ENCODE measurements around the gene ICE2.
A peak's percentile ranks its signal among the peaks of the same experiment; 100 is the strongest.
"Not testable (repeated sequence)": the region's sequence is repeated elsewhere in the genome, so short reads cannot be mapped to it uniquely, and the experiment has no call there.

ICE2 gene

DNA sequence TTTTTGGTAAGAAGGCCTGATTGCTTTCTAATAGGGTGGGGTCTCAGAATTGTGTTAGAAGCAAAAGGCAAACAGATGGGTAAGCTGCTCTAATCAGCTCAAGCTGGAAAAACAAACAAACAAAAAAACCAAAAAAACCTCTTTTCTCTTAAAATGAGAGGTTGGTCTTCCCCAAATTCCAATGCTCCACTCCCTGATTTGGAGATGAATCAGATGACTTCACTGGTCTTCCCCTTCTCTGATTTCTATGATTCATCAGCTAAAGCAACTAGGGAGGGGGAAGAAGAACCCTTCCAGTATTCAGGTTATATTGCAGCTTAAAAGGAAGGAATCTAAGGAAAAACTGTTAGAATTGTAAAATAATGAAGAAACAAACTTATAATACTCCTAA is 71.5 kb downstream of the ICE2 start:
- no peak for DNase-seq

DNA sequence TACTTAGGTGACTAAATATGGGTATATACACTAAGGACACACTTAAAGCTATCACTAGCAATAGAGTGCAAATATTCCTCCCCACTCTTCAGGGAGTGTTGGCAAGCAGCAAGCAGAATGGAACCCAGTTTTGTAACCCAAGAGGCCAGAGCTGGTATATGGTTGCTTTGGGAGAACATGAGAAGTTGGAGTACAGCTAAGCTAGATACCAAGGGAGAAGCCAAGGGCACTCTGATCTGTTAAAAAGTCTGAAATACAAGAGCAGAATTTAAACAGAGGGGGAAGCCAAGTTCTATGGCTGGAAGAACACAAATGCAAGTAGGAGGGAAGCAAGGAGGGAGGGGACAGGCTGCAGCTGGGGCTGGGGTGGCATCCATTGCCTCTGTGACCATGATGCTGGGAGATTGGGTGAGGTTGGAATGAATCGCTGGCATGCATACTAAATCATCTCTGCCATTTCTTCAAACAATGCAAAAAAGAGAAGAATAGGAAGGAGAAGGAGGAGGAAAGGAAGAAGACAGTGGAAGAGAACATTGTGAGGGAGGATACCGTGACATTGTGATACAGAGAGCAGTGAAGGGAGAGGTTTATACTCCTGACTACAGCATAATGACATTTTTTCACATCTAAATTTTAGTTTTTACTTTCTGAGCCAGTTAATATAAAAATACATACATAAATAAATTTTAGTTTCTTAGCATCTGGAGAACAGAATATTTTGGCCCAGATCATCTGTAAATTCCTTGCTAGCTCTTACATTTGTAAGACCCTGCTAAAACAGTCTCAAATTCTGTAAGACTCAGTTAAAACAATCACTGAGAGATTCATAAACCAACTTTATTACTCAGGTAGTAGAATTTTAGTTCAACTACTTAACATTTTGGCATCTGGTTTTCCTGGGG is 72.2 kb downstream of the ICE2 start:
- no peak for DNase-seq

DNA sequence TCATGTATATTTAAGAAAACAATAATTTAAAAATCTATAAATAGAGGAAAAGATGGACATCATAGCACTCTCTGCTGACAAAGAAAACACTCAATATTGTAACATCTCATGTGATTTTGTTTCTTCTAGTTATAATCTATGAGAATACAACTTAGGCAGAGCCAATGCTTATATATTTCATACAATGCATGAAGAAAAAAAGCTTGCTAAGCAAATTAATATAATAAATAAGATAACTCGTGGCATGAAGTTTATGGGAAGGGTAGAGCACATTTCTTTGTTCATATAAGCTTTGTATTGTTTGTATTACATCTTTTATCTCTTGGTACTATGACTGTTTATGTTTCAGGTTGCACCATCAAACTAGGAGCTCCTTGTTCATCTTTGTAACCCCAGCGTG is 73.5 kb downstream of the ICE2 start:
- DNase-seq, result no peak

DNA sequence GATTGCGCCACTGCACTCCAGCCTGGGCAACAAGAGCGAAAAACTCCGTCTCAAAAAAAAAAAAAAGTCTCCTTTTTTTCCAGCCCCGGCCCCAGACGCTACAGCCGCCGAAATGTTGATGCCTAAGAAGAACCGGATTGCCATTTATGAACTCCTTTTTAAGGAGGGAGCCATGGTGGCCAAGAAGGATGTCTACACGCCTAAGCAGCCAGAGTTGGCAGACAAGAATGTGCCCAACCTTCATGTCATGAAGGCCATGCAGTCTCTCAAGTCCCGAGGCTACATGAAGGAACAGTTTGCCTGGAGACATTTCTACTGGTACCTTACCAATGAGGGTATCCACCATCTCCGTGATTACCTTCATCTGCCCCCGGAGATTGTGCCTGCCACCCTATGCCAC is 74.6 kb downstream of the ICE2 start:
- not testable (repeated sequence) for DNase-seq

DNA sequence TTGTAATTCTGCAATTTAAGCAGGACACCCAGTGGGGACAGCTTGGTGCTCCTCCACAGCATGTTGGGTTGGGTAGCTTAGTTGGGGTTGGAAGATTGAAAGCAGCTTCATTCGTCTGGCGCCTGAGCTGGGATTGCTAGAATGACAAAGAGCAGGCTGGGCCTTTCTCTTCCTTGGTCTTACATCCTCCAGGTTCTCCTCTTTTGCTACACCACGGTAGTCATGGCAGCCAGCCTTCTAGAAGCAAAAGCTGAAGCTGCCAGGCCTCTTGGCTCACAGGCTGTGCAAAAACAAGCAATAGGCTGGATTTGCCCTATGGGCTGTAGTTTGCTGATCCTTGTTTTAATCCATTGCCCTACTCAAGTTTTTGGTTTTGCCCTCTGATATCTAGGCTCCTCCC is 78.0 kb downstream of the ICE2 start:
- DNase-seq, result no peak

DNA sequence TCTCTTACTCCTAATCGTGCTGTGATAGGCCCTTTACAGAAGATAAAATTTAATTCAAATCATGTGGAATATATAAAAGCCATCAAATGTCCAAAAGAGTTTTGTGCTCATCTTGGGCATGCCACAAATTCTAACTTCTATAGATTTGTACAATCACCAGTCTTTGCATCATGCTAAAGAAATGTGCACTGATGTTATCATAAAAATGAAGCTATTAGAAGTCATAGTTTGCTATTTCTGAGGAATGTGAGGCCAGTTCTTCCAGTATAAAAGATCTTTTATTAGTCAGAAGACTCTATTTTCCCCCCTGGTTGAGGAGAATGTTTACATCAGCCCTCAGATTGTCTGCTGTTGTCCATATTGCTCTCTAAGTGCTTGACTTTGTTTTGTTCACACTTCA is 79.0 kb downstream of the ICE2 start:
- no peak for DNase-seq

DNA sequence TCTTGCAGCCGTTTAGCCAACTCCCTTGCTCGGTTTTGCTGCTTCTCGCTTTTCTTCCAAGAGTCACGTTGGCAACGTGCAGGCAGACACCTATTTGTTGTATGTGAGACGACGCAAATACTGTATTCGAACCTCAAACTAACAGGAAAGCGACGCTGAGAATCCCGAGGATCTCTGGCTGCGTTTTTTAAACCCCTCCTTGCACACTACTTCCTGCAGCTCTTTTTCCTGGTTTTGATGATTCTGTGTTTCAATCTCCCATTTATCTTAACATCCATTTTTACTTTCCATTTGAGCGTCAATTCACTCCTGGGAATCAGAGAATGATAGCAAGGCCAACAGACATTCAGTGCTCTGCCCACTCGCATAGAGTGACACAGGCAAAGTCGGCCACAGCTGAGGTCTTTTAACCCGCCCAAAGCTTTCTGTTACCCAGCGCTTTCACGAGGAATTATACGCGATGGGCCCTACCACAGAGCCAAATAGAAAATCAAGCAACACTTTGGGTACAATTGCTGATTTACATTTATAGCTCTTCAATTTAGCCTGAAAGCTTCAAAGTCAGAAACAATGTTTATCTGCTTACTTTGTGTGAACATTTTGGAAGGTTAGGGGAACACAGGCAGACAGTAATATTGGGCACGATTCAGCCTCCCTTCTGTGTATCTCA is 79.6 kb downstream of the ICE2 start:
- DNase-seq, result no peak

DNA sequence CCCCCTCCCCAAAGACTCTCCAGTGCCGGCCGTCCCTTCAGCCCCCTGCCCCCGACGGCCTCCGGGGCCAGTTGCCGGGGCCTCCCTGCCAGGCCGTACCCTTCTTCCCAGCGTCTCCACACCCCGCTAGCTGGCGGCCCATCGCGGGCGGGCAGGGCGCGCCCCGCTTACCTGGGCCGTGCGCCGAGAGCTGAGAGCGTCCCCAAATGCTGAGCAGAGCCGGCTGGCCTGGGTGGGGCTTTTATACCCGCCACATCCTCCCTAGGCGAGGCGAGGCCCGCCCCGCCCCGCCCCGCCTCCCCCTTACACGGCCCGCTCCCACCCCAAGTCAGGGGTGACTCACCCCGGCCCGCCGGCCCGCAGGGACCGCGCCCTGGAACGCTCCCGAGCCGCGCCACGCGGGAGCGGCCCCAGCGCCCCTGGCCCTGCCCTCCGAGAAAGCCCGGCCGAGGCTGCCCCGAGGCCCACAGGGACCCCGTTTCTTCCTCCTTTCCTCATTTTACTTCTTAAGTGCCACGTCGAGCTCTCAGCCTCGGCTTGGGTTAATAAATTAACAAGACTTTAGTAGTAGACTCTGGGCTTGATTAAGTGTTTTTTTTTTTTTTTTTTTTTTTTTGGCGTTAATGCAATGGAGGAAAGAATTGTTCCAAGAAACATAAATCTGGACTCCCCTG is 81.0 kb downstream of the ICE2 start, which contains the start of gene ANXA2:
Gene ANXA2 (minus strand): TSS at position 215 of the 674 bp plus-strand sequence. CDS start 11,911 bp downstream, outside the sequence.
- DNase-seq, result peak; percentile 15

DNA sequence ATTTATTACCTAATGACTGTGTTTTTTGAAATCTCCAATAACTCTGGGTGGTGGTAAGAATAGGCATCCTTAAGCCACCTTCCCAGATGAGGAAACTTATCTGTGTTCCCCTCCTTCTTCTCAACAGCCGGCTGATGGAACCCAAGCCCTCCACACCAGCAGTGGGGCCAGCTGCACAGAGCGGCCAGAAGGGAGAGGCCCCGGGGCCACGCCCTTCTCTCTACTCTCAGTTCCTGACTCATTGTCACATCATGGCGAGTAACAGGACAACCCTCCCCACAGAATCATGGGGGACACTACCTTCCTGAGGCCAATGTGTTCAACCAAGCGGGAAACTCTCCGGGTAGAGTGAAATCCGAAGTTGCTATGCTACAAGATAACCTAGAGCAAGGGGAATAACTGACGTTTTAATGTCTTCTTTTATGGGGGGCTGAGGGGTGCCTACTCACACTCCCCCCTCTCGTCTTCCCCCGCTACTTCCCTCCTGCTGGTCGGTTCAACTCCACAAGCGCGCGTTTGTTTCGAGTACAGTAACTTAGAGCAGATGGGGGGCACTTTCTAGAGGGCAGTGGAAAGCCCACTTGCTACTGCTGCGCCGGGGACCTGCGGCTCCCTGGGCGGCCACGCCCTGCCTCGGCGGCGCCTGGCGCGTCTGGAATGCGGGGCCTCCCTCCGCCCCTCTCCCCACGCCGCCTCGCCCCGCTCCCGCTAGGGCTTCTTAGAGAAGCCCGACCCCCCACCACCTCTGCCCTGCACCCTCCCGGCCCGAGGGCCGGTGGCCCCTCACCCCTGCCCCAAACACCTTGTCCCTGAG is 81.8 kb downstream of the ICE2 start:
- DNase-seq, result no peak

DNA sequence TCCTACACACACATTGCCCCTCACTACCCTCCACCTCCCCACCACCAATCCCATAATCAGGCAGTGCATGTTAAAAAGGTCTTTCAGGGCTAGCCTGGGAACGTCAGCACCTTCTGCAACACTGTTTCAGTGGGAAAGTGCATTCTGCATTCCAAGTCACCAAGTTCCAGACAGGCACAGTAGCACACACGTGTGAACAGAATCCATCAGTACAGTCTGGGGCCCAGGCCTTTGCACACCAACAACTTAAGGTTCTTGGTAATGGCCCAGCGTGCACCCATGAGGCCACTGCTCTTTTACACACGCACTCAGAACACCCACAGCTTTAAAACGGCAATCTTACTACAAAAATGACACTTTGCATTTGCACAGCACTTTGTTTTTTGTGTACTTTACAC is 82.4 kb downstream of the ICE2 start:
- DNase-seq, result no peak

DNA sequence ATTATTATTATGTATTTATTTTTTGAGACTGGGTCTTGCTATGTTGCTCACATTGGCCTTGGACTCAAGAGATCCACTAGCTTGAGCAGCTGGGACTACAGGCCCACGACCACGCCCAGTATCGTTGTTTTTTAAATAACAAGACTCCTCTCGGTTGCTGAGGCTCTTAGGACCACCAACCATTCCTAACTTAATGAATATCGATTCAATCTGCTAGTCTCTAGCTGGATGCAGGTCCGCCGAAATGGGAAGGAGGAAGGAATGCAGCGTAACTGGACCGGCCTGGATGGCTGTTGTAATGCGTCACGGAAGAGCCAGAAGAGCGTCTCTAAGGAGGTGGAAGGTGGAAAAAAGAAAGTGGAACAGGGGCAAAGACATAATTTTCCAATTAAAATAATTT is 82.8 kb downstream of the ICE2 start:
- DNase-seq, result no peak

DNA sequence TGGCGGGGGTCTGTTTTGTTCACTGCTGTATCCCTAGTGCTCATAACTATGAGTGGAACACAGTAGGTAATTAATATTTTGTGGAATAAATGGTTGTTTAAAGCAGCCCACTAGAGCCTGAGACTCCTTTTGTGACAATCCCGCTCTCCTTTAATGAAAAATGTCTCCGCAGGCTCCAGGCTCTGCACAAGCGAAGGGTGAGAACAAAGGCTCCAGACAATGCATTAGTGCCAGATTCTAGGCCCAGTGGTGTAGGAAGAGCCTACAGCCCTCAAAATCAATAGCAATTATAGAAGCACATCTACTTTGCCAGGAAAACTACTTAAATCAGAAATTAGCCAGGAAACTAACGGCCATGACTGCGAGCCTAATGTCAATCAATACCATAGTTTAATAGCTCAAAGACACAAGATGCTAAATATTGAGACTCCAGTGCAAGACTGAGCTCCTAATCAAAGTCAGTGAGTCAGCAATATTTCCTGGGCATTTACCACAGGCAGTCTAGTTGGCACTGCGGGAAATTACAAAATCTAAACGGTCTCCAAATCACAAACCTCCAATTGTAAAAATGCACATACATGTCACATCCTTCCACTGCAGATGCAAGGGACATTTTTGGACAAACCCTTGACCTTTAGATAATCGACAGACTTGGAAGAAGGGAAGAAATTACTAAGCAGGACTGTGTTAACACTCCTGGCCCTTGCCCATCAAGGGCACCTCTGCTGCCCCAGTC is 83.5 kb downstream of the ICE2 start:
- DNase-seq, result no peak

DNA sequence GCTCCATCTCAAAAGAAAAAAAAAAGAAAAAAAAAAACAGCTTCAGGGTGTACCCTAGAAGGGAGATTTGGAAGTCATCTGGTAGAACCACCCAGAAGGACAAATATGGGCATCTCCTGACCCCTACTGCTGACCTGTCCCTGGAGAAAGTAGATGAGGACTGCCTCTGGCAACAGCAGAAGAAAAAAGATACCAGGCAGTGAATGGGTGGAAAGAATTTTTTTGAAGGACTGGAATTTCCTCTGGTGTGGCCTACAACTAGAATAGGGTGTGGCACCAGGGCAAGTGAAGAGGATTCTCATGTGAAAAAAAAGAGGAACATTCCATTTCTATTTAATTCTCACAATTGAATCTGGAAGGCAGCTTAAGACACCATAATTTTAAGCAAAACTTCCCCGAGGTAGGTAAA is 84.2 kb downstream of the ICE2 start:
- no peak for DNase-seq

DNA sequence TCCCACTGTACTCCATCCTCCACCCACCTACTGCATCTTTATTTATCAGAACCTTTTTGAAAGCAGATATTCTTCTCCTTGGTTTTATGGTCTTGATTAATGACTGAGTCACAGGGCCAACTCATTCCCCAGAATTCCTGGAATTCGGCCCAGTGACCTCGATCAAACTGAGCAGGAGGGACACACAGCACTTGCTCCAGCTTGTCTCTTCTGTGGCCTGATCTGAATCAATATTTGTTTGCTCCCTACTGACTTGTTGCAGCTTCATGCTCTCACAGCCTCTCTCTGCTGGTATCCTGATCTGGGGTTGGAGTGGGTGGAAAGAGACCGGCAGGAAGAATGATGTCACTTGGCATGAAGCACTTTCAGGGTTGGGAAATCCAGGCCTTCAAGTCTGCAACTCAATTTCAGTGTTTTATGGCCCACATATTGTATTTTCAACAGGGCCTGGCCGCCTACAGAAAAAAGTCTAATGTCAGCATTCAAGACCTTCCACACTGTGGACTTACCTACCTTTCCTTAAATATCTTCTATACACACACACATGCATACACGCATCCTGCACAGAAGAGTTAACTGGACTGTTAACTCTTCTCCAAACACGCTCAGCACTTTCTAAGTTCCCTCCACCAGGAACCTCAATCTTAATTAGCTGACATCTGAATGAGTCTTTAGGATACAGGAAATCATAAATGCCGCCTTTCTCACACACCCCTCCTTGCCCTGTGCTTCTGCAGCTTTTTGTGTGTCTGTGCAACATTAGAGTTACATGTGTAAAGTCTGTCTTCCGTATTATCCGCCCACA is 85.8 kb downstream of the ICE2 start:
- DNase-seq, result no peak

DNA sequence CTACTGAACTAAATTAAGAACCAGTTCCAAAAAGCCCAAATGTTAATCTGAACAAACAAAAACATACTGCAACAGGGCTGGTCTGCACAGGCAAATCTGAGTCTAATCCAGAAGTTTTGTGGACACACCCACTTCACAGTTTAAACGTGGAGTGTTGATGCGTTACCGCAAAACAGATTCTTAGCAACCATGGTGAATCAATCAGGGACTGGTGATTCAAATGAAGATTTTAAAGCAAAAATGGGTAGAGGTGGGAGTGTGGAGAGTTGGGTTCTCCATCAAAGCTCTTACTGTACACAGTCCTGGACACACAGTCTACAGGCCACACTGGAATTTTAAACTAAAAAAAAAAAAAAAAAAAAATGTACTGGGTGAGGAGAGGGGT is 86.3 kb downstream of the ICE2 start:
- DNase-seq, result no peak

DNA sequence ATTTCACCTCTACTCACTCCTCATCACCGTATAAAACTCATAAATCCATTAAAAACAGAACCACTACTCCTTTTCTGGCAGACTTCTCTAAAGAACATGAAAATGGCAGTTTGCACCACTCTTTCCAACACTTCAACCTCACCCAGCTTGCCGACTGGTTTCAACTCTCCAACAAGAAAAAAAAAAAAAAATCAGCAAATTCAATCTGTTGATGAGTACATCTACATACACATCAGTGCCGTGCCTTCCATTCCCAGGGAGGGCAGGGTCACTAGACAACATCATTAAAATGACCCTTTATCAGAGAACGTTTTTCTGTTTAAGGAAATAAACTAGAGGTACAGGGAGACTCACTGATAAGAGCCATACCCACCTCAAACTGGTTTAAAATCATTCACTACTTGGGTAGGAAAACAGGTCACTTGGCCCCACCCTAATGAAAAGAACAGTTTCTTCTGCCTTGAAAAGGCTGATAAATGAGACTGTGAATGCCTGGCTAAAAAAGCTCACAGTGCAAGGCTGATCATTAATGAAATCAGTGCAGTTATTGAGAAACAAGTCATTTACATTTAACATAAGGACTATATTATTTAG is 87.1 kb downstream of the ICE2 start:
- DNase-seq, result no peak

DNA sequence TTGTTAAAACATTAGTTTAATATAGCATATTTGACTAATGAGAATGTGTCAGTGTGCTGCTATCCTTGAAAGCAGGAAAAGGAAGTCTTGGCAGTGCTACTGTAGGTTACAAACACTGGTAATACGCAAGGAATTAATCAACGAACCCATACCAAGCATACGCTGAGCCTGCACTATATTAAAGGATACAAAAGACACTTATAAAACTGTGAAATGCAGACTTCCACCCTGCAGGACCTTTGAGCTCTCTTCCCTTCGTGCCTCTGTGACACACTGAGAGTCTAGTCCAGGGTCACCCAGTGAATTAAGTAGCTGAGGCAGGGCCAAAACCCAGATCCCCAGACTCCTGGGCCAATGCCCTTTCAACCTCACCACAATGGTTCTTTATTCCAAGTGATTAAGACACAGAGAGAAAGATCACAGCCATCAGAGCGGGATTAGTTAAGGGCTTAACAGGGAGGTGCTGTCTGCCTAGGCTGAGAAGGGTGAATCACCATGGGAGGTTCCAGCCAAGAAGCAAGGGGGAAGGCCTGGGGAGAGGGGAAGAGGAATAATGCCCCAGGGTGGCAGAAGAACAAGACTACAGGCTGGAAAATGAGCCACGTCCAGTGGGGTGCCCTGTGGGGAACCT is 88.0 kb downstream of the ICE2 start:
- no peak for DNase-seq

DNA sequence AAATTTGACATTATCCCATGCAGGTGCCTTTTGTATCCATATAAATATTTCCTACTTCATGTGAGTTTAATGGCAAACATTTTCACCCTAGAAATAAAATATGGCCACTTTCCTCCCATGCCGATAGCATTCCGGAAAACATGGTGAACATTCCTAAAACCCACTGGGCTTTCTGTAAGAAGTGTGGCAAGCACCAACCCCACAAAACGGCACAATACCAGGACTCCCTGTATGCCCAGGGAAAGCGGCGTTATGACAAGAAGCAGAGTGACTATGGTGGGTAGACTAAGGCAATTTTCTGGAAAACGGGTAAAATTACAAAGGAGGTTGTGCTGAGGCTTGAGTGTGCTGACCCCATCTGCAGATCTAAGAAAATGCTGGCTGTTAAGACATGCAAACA is 88.7 kb downstream of the ICE2 start:
- no peak for DNase-seq

DNA sequence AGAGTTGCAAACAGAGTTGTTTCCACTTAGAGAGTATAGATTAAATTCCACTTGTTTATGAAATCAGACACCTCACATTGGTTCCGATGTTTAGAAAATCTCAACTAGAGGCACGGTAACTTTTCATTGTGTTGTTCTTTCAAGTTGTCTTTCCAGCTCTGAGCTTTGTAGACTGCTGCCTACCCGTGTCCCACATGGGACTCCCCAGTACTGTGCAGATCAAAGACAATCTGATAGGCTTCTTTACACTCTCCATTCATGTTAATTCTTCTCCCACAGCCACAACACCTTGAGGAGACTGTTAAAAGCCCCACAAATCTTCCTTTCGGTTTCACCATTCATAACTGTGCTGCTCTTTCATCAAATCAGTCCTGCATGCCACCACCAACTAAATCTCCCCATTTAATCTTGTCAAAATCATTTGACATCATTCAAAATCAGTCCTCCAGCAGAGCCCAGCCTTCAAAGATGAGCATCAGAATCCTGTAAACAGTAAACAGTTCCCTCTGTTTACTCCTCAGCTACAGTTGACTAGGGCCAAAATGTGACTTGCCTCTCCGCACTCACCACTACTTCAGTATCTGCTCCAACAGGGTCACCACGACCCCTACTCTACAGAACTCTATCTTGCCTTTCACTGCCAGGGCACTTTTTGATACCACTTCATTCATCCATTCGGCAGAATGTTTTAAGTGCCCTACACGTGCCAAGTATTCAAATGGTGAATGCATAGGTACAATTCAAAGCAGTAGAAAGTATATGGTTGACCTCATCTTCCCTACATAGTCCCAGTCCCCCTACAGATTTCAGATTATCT is 89.5 kb downstream of the ICE2 start:
- no peak for DNase-seq

DNA sequence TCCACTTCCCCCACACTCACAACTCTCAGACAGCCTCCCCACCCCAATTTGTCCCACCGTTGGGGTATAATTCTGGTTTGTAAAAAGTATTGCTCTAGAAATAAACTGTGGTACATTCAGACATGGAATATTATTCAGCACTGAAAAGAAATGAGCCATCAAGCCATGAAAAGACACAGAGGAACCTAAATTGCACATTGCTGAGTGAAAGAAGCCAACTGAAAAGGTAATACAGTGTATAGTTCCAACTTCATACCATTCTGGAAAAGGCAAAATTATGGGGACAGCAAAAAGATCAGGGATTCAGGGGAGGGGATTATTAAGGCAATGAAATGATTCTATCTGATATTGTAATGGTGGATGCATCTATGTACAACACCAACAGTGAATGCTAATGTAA is 91.6 kb downstream of the ICE2 start:
- DNase-seq, result no peak
